Body of pancreas (tissue), 4 donors: ENCODE measurements around the gene JMJD7. TPM values are rescaled to one million over a fixed set of nuclear protein-coding genes. Genes with fewer than 3 reads are reported as not detected.
A peak's percentile ranks its signal among the peaks of the same experiment; 100 is the strongest.

Experiments
- ATAC-seq: fragments of 150-250 bp; one replicate; pipeline ENCODE4 v1.9.1; 2016
- DNase-seq, 4 donors: peaks; one replicate each; pipeline ENCODE4 v3.0.0-alpha.2; 2019
- H3K27ac ChIP-seq, 4 donors: fragments of 200-600 bp; sonication (generic); 1 replicate in 3 of 4; 2 replicates in 1 of 4; pipeline versions ENCODE4 v1.5.1 to v1.6.1; 2016 to 2019; ENCODE audit warnings: mild to moderate bottlenecking in 1 of 4, mixed read lengths in 1 of 4, moderate library complexity in 1 of 4
- H3K27me3 ChIP-seq, 2 donors: fragments of 200-600 bp; sonication (generic); one replicate each; pipeline ENCODE4 v1.6.0; 2016; ENCODE audit warnings: mild to moderate bottlenecking in 1 of 2
- H3K36me3 ChIP-seq, 2 donors: fragments of 200-600 bp; sonication (generic); replicated peaks in 1 of 2; 2 replicates each; pipeline ENCODE4 v1.5.1; 2016; ENCODE audit warnings: low read depth in 2 of 2; ENCODE audit not compliant: insufficient read depth in 1 of 2
- H3K4me1 ChIP-seq: fragments of 200-600 bp; sonication (generic); one replicate; pipeline ENCODE4 v1.6.0; 2016
- H3K4me3 ChIP-seq, 2 donors: fragments of 200-600 bp; sonication (generic); 1 replicate in 1 of 2; 2 replicates in 1 of 2; pipeline ENCODE4 v1.5.1; 2016 to 2019
- H3K9me3 ChIP-seq, 3 donors: fragments of 200-600 bp; sonication (generic); 1 replicate in 2 of 3; 2 replicates in 1 of 3; pipeline ENCODE4 v1.5.1; 2016
- CTCF ChIP-seq, 7 experiments: fragments of 450-650 bp in 4 of 7; fragments of 200-600 bp in 3 of 7; sonication (generic) in 3 of 7; IDR thresholded peaks; one replicate each; pipeline ENCODE4 v1.5.1; 2016 to 2019; ENCODE audit warnings: antibody characterized with exemption in 7 of 7
- POLR2A ChIP-seq, 3 donors: fragments of 450-650 bp; IDR thresholded peaks; one replicate each; pipeline ENCODE4 v1.6.1; 2016; ENCODE audit warnings: antibody characterized with exemption in 3 of 3, mild to moderate bottlenecking in 2 of 3
- WGBS, 2 donors: methylation state at CpG; one replicate each; pipeline ENCODE4 v1.1.5; 2017; 5-methylcytosine and 5-hydroxymethylcytosine counted together
- intact Hi-C: fragments of 100-400 bp; cut with DNase I; formaldehyde crosslinking; loops from one replicate; pipeline ENCODE4 v1.15.1; 2023
- total RNA-seq, 2 donors: library from RNA; depleted of rRNA; stranded (reverse); fragments of >200 nt; gene quantifications; one replicate each; pipeline ENCODE4 v1.1.0, GENCODE V29; 2016

Gene JMJD7
- total RNA-seq, 2 donors from 2014 or later = 2.0 to 13.0 TPM

- peaks cover 0 to 4% of the 10 kb centered on the region in 2 donors for H3K36me3 ChIP-seq
- H3K27ac ChIP-seq = no peak within 1 kb of the TSS
Observed at GRCh38 chr15:41838400-41838897, 10.6 kb downstream of the JMJD7 start, which contains the start of gene PLA2G4B. TSS of gene PLA2G4B (plus strand) at chr15:41838847. CDS start at chr15:41838914, 67 bp downstream.

DNA sequence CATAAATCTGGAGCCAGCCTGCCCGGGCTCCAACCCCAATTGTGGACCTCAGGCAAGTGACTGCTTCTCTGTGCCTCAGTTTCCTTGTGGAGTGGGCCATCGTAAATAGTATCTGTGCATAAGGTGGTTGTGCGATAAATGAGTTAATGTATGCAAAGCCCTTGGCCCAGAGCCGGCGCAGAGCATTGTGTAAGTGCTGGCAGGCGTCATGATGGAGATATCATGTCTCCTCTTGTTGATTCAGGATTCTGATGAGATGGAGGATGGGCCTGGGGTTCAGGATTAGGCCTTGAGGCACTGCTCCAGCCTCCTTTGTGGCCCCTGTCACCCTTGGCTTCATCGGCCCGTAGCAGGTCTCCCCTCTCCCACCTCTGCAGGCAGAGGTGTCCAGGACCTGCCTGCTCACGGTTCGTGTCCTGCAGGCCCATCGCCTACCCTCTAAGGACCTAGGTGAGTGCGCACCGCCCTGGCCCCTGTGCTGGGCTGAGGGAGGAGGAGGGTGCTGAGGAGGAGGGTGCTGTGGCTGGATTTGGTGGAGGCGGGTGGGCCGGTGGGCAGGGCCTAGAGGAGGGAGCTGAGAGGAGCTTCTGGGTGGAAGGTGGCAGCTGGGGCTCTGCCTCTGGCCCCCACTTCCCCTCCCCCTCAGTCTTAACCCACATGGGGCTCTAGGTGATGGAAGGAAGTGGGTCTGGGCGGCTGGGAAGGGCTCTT lies 12.0 kb downstream of the JMJD7 start:
- Histone ChIP-seq H3K27me3 (no peaks in the 10 kb centered on the region), H3K4me1 (peaks cover 10% of the 10 kb centered on the region), H3K9me3 (no peaks in the 10 kb centered on the region), H3K27ac (no peak overlapping the region), H3K36me3 (peaks cover 0 to 6% of the 10 kb centered on the region in 2 donors), H3K4me3 (no peak overlapping the region)
- TF ChIP-seq CTCF (IDR thresholded peaks at IDR 0.05) (no peak), POLR2A (IDR thresholded peaks at IDR 0.05) (no peak)
- DNase-seq = no peak
- ATAC-seq = no peak
- WGBS, 2 donors = 91% methylated on average over 12 to 16 of the region's 16 CpGs
- intact Hi-C loops = no loop called here

More at GRCh38 chr15:41838400-41838897, 10.6 kb downstream of the JMJD7 start, which contains the start of gene PLA2G4B:
- DNase-seq (peak; percentile 36 to 69 (median 59)), ATAC-seq (peak; percentile 74)
- H3K27me3 ChIP-seq = no peaks in the 10 kb centered on the region
- intact Hi-C loops = no loop called here
- peaks cover 10% of the 10 kb centered on the region for H3K4me1 ChIP-seq
- no peak within 1 kb of the TSS for H3K4me3 ChIP-seq
- no peak for TF ChIP-seq CTCF (IDR thresholded peaks at IDR 0.05)
- no peak for TF ChIP-seq POLR2A (IDR thresholded peaks at IDR 0.05)
- 66% methylated on average over 6 of the region's 6 CpGs; no CpG with 5 or more reads in 1 of the 2 donors for WGBS, 2 donors
- no peaks in the 10 kb centered on the region for H3K9me3 ChIP-seq

DNA sequence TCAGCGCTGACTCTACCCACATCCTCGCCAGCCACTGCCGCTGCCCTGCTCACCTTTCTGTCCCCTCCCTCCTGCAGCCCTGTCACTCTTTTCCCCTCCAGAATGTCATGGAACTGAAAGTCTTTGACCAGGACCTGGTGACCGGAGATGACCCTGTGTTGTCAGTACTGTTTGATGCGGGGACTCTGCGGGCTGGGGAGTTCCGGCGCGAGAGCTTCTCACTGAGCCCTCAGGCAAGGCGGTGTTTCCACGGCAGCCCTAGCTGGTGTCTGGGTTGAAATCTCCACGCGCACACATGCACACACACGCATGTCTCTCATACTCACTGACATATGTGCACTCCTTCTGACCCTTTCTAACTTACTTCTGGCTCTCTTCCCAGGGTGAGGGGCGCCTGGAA lies 12.8 kb downstream of the JMJD7 start:
- intact Hi-C loops = no loop called here
- WGBS, 2 donors = 84 to 95% methylated on average over 15 of the region's 15 CpGs
- no peak for ATAC-seq
- TF ChIP-seq CTCF (IDR thresholded peaks at IDR 0.05) (no peak), POLR2A (IDR thresholded peaks at IDR 0.05) (no peak)
- Histone ChIP-seq H3K36me3 (peaks cover 0 to 8% of the 10 kb centered on the region in 2 donors), H3K27me3 (no peaks in the 10 kb centered on the region), H3K27ac (no peak overlapping the region), H3K4me1 (peaks cover 10% of the 10 kb centered on the region), H3K9me3 (no peaks in the 10 kb centered on the region), H3K4me3 (no peak overlapping the region)
- DNase-seq = no peak

- DNase-seq (no peak), ATAC-seq (no peak)
- Histone ChIP-seq H3K9me3 (no peaks in the 10 kb centered on the region), H3K27ac (no peak overlapping the region), H3K4me1 (peaks cover 10% of the 10 kb centered on the region), H3K4me3 (no peak overlapping the region), H3K27me3 (no peaks in the 10 kb centered on the region), H3K36me3 (peaks cover 0 to 10% of the 10 kb centered on the region in 2 donors)
- intact Hi-C loops = no loop called here
- TF ChIP-seq POLR2A (IDR thresholded peaks at IDR 0.05) = no peak
- TF ChIP-seq CTCF (IDR thresholded peaks at IDR 0.05) = no peak
- whole genome bisulfite sequencing, 2 donors = 87 to 98% methylated on average over 2 to 10 of the region's 10 CpGs
Observed at GRCh38 chr15:41841131-41841530, 13.2 kb downstream of the JMJD7 start.
